HEK293 (cell line): ENCODE measurements around the gene CYB5D1.
"Not testable (repeated sequence)": the region's sequence is repeated elsewhere in the genome, so short reads cannot be mapped to it uniquely, and the experiment has no call there.

ENCODE experiments used
- CTCF ChIA-PET: fragments of 350-600 bp; formaldehyde crosslinking; extraction: SDS; loops from one replicate; lab custom pipeline; 2021; ENCODE audit warnings: antibody characterized with exemption; lab: Yijun Ruan, JAX
- POLR2A ChIA-PET: fragments of 300-600 bp; formaldehyde crosslinking; extraction: SDS; loops from one replicate; lab custom pipeline; 2020; ENCODE audit warnings: antibody characterized with exemption, inconsistent platforms; lab: Yijun Ruan, JAX
- H3K27ac ChIP-seq: fragments of 200-500 bp; sonication (Bioruptor generic); 2 replicates; pipeline ENCODE4 v1.5.1; 2014; ENCODE audit warnings: low read depth, low read length, control low read depth, inconsistent platforms; ENCODE audit errors: extremely low read depth
- H3K36me3 ChIP-seq, 2 experiments: fragments of 200-500 bp in 1 of 2; sonication (Bioruptor generic) in 1 of 2; 1 replicate in 1 of 2; 2 replicates in 1 of 2; pipeline ENCODE4 v1.5.1; 2014 to 2017; ENCODE audit warnings: inconsistent platforms in 2 of 2, low read length in 2 of 2; ENCODE audit not compliant: control insufficient read depth in 2 of 2, insufficient read depth in 1 of 2
- H3K4me1 ChIP-seq: fragments of 200-500 bp; sonication (Bioruptor generic); 2 replicates; pipeline ENCODE4 v1.5.1; 2014; ENCODE audit warnings: mild to moderate bottlenecking, low read length, inconsistent platforms; ENCODE audit not compliant: control insufficient read depth, insufficient read depth
- H3K4me3 ChIP-seq: 2 replicates; pipeline ENCODE4 v1.5.1; 2011; ENCODE audit warnings: low read depth, mild to moderate bottlenecking, control low read depth, low read length, moderate library complexity
- H3K9me3 ChIP-seq: fragments of 200-500 bp; sonication (Bioruptor generic); 2 replicates; pipeline ENCODE4 v1.5.1; 2014; ENCODE audit warnings: low read depth, low read length, inconsistent platforms; ENCODE audit not compliant: control insufficient read depth, insufficient read depth
- GLI4 ChIP-seq: fragments of 450-650 bp; formaldehyde crosslinking; IDR thresholded peaks from 2 replicates; pipeline ENCODE4 v1.5.1; 2016; ENCODE audit warnings: missing biosample characterization, missing genetic modification characterization
- ZBTB7A ChIP-seq: fragments of 450-650 bp; formaldehyde crosslinking; IDR thresholded peaks from 2 replicates; pipeline ENCODE4 v1.5.1; 2016; ENCODE audit warnings: low read depth, missing biosample characterization, missing genetic modification characterization
- ZFP69B ChIP-seq: fragments of 450-650 bp; formaldehyde crosslinking; IDR thresholded peaks from 2 replicates; pipeline ENCODE4 v1.5.1; 2016; ENCODE audit warnings: missing biosample characterization, missing genetic modification characterization
- ZNF121 ChIP-seq: fragments of 450-650 bp; formaldehyde crosslinking; IDR thresholded peaks from 2 replicates; pipeline ENCODE4 v1.5.1; 2016; ENCODE audit warnings: missing biosample characterization, missing genetic modification characterization
- ZNF184 ChIP-seq: fragments of 450-650 bp; IDR thresholded peaks from 2 replicates; pipeline ENCODE4 v1.5.1; 2018; ENCODE audit warnings: missing biosample characterization, mild to moderate bottlenecking, missing genetic modification characterization
- ZNF274 ChIP-seq, 2 experiments: fragments of 200-500 bp in 1 of 2; fragments of 450-650 bp in 1 of 2; sonication (Bioruptor generic) in 1 of 2; formaldehyde crosslinking in 1 of 2; IDR thresholded peaks; 2 replicates each; pipeline versions ENCODE4 v1.5.1 to v1.6.1; 2014 to 2016; ENCODE audit warnings: borderline replicate concordance in 1 of 2, inconsistent platforms in 1 of 2, low read length in 1 of 2, missing biosample characterization in 1 of 2, missing genetic modification characterization in 1 of 2
- ZNF311 ChIP-seq: fragments of 450-650 bp; formaldehyde crosslinking; IDR thresholded peaks from 2 replicates; pipeline ENCODE4 v1.5.1; 2017; ENCODE audit warnings: missing biosample characterization, missing genetic modification characterization, borderline replicate concordance
- ZNF404 ChIP-seq: fragments of 450-650 bp; formaldehyde crosslinking; IDR thresholded peaks from 2 replicates; pipeline ENCODE4 v1.5.1; 2017; ENCODE audit warnings: missing biosample characterization, missing genetic modification characterization
- ZNF48 ChIP-seq: fragments of 450-650 bp; formaldehyde crosslinking; IDR thresholded peaks from 2 replicates; pipeline ENCODE4 v1.5.1; 2016; ENCODE audit warnings: missing biosample characterization, missing genetic modification characterization
- ZNF548 ChIP-seq: fragments of 450-650 bp; formaldehyde crosslinking; IDR thresholded peaks from 2 replicates; pipeline ENCODE4 v1.5.1; 2016; ENCODE audit warnings: missing biosample characterization, missing genetic modification characterization
- ZNF629 ChIP-seq: fragments of 450-650 bp; formaldehyde crosslinking; IDR thresholded peaks from 2 replicates; pipeline ENCODE4 v1.5.1; 2017; ENCODE audit warnings: missing biosample characterization, missing genetic modification characterization
- ZNF776 ChIP-seq: fragments of 450-650 bp; formaldehyde crosslinking; IDR thresholded peaks from 2 replicates; pipeline ENCODE4 v1.5.0; 2017; ENCODE audit warnings: missing biosample characterization, missing genetic modification characterization, borderline replicate concordance
- ZSCAN30 ChIP-seq: fragments of 450-650 bp; IDR thresholded peaks from 2 replicates; pipeline ENCODE4 v1.5.1; 2018; ENCODE audit warnings: missing biosample characterization, mild to moderate bottlenecking, missing genetic modification characterization, moderate library complexity
- TF ChIP-seq, protein P1 (sequence below): fragments of 450-650 bp; formaldehyde crosslinking; IDR thresholded peaks from 2 replicates; pipeline ENCODE4 v1.5.1; 2016; ENCODE audit warnings: missing biosample characterization, missing genetic modification characterization
- TF ChIP-seq, protein P2 (sequence below): fragments of 450-650 bp; formaldehyde crosslinking; IDR thresholded peaks from 2 replicates; pipeline ENCODE4 v1.5.1; 2016; ENCODE audit warnings: missing biosample characterization, missing genetic modification characterization
- TF ChIP-seq, protein P3 (sequence below): fragments of 450-650 bp; formaldehyde crosslinking; IDR thresholded peaks from 2 replicates; pipeline ENCODE4 v1.5.1; 2016; ENCODE audit warnings: missing biosample characterization, missing genetic modification characterization
- TF ChIP-seq, protein P4 (sequence below): fragments of 450-650 bp; formaldehyde crosslinking; IDR thresholded peaks from 2 replicates; pipeline ENCODE4 v1.5.1; 2016; ENCODE audit warnings: missing biosample characterization, missing genetic modification characterization
- TF ChIP-seq, protein P5 (sequence below): fragments of 450-650 bp; IDR thresholded peaks from 2 replicates; pipeline ENCODE4 v1.5.1; 2018; ENCODE audit warnings: missing biosample characterization, mild to moderate bottlenecking, missing genetic modification characterization
- TF ChIP-seq, protein P6 (sequence below): fragments of 450-650 bp; formaldehyde crosslinking; IDR thresholded peaks from 2 replicates; pipeline ENCODE4 v1.5.1; 2016; ENCODE audit warnings: missing biosample characterization, missing genetic modification characterization
- TF ChIP-seq, protein P7 (sequence below): fragments of 450-650 bp; formaldehyde crosslinking; IDR thresholded peaks from 2 replicates; pipeline ENCODE4 v1.5.1; 2016; ENCODE audit warnings: missing biosample characterization, missing genetic modification characterization

Gene CYB5D1

DNA sequence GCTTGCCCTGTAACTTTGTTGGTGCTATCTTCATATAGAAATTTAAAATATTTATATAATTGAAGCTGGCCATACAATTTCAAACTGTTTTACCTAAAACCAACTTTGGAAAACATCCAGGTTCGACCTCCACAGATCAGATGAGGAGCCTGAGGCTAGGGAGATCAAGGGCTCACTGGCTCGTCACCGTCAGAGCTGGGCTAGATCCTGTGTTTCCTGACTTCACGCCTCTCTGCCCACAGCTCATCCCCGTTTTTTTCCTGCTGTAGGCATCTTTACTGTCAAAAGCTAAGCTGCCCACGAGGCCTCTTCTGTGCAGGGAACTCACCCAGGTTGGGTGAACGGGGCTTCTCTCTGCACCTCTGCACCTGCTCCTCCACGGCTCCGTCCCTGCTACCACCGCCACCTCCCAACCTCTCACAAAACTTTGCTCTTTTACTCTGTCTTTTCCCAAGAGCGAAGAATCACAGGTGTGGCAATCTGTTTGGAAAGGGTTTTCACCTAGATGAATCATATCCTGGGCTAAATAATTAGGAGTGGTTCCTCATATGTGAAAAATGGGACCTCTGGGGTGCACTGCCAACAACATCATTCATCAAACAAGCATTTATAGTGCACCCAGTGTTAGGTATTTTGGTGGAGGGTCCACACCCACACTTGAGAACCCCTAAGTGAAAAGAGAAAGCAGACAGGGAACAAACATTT lies 48.6 kb upstream of the CYB5D1 start:
- CTCF ChIA-PET = interaction anchor here (0.6 to 0.8 kb wide), 2 partner anchors 232 to 344 kb away, joined by 3 to 4 read pairs; no protein-coding TSS in a partner anchor
- POLR2A ChIA-PET = interaction anchor here (0.6 kb wide), 1 partner anchor 8 kb away, joined by 3 read pairs; no protein-coding TSS in a partner anchor
- Histone ChIP-seq H3K36me3 (no peaks in the 10 kb centered on the region), H3K4me3 (no peak overlapping the region), H3K9me3 (no peaks in the 10 kb centered on the region), H3K4me1 (no peaks in the 10 kb centered on the region), H3K27ac (no peak overlapping the region)
- TF ChIP-seq ZFP69B (tag by site-specific recombination) (no peak), ZNF404 (tag by site-specific recombination) (no peak)
- TF ChIP-seq, protein P1, sequence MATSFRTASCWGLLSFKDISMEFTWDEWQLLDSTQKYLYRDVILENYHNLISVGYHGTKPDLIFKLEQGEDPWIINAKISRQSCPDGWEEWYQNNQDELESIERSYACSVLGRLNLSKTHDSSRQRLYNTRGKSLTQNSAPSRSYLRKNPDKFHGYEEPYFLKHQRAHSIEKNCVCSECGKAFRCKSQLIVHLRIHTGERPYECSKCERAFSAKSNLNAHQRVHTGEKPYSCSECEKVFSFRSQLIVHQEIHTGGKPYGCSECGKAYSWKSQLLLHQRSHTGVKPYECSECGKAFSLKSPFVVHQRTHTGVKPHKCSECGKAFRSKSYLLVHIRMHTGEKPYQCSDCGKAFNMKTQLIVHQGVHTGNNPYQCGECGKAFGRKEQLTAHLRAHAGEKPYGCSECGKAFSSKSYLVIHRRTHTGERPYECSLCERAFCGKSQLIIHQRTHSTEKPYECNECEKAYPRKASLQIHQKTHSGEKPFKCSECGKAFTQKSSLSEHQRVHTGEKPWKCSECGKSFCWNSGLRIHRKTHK (tag by site-specific recombination) = no peak
- TF ChIP-seq, protein P2, sequence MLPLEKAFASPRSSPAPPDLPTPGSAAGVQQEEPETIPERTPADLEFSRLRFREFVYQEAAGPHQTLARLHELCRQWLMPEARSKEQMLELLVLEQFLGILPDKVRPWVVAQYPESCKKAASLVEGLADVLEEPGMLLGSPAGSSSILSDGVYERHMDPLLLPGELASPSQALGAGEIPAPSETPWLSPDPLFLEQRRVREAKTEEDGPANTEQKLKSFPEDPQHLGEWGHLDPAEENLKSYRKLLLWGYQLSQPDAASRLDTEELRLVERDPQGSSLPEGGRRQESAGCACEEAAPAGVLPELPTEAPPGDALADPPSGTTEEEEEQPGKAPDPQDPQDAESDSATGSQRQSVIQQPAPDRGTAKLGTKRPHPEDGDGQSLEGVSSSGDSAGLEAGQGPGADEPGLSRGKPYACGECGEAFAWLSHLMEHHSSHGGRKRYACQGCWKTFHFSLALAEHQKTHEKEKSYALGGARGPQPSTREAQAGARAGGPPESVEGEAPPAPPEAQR (tag by site-specific recombination) = no peak

DNA sequence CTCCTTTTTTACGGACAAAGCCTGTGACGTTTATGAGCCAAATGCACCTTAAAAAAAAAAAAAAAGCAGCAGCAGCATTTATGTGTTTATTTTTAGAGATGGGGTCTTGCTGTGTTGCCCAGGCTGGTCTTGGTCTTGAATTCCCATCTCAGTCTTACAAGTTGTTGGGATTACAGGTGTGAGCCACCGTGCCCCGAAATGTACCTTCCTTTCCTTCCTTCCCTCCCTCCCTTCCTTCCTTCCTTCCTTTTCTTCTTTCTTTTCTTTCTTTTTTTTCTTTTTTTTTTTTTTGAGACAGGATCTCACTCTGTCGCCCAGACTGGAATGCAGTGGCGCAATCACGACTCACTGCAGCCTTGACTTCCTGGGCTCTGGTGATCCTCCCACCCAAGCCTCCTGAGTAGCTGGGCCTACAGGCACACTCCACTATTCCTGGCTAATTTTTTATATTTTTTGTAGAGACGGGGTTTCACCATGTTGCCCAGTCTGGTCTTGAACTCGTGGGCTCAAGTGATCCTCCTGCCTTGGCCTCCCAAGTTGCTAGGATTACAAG lies 47.9 kb upstream of the CYB5D1 start:
- H3K27ac ChIP-seq, H3K36me3 ChIP-seq, H3K9me3 ChIP-seq, H3K4me3 ChIP-seq, POLR2A ChIA-PET, CTCF ChIA-PET, H3K4me1 ChIP-seq: not testable (repeated sequence)
- TF ChIP-seq ZNF121 (tag by site-specific recombination) = peak; percentile 71

DNA sequence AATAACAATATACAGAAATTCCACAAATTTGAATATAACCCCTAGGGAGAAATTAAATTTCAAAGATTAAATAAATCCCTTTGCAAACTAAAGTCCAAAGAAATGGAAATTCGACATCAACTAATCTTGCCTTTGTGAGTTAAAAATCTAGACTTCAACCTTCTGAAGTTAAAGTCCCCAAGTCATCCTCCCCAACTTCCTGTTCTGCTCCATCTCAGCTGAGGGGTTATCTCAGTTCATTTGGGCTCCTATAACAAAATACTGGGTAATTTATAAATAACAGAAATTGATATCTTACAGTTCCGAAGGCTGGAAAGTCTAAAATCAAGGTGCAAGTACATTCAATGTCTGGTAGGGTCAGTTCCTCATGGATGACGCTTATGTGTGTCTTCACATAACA lies 46.6 kb upstream of the CYB5D1 start:
- H3K9me3 ChIP-seq = no peaks in the 10 kb centered on the region
- CTCF ChIA-PET = interaction anchor here (0.5 to 2.0 kb wide), 7 partner anchors 10 to 597 kb away, joined by 3 to 8 read pairs (median 3); no protein-coding TSS in a partner anchor
- no peak overlapping the region for H3K4me3 ChIP-seq
- POLR2A ChIA-PET = no interaction called here
- no peaks in the 10 kb centered on the region for H3K4me1 ChIP-seq
- H3K36me3 ChIP-seq = no peaks in the 10 kb centered on the region
- H3K27ac ChIP-seq = no peak overlapping the region
- TF ChIP-seq ZSCAN30 (tag by site-specific recombination) = no peak
- no peak for TF ChIP-seq ZNF184 (tag by site-specific recombination)
- TF ChIP-seq, protein P3, sequence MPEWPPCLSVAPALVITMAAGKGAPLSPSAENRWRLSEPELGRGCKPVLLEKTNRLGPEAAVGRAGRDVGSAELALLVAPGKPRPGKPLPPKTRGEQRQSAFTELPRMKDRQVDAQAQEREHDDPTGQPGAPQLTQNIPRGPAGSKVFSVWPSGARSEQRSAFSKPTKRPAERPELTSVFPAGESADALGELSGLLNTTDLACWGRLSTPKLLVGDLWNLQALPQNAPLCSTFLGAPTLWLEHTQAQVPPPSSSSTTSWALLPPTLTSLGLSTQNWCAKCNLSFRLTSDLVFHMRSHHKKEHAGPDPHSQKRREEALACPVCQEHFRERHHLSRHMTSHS (tag by site-specific recombination) = no peak
- TF ChIP-seq, protein P4, sequence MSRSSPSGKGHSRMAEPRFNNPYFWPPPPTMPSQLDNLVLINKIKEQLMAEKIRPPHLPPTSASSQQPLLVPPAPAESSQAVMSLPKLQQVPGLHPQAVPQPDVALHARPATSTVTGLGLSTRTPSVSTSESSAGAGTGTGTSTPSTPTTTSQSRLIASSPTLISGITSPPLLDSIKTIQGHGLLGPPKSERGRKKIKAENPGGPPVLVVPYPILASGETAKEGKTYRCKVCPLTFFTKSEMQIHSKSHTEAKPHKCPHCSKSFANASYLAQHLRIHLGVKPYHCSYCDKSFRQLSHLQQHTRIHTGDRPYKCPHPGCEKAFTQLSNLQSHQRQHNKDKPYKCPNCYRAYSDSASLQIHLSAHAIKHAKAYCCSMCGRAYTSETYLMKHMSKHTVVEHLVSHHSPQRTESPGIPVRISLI (tag by site-specific recombination) = no peak
- TF ChIP-seq, protein P5, sequence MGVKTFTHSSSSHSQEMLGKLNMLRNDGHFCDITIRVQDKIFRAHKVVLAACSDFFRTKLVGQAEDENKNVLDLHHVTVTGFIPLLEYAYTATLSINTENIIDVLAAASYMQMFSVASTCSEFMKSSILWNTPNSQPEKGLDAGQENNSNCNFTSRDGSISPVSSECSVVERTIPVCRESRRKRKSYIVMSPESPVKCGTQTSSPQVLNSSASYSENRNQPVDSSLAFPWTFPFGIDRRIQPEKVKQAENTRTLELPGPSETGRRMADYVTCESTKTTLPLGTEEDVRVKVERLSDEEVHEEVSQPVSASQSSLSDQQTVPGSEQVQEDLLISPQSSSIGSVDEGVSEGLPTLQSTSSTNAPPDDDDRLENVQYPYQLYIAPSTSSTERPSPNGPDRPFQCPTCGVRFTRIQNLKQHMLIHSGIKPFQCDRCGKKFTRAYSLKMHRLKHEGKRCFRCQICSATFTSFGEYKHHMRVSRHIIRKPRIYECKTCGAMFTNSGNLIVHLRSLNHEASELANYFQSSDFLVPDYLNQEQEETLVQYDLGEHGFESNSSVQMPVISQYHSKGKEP (tag by site-specific recombination) = no peak
- no peak for TF ChIP-seq ZNF776
- no peak for TF ChIP-seq ZNF274 (IDR thresholded peaks at IDR 0.05; ENCODE audit: low read length)
- TF ChIP-seq ZNF274 (tag by site-specific recombination; IDR thresholded peaks at IDR 0.05; ENCODE audit: borderline replicate concordance) = no peak
- no peak for TF ChIP-seq ZNF548 (tag by site-specific recombination)
- TF ChIP-seq, protein P6, sequence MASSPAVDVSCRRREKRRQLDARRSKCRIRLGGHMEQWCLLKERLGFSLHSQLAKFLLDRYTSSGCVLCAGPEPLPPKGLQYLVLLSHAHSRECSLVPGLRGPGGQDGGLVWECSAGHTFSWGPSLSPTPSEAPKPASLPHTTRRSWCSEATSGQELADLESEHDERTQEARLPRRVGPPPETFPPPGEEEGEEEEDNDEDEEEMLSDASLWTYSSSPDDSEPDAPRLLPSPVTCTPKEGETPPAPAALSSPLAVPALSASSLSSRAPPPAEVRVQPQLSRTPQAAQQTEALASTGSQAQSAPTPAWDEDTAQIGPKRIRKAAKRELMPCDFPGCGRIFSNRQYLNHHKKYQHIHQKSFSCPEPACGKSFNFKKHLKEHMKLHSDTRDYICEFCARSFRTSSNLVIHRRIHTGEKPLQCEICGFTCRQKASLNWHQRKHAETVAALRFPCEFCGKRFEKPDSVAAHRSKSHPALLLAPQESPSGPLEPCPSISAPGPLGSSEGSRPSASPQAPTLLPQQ (tag by site-specific recombination) = no peak
- TF ChIP-seq ZNF629 = no peak
- TF ChIP-seq GLI4 (tag by site-specific recombination) = no peak
- no peak for TF ChIP-seq ZBTB7A
- TF ChIP-seq, protein P7, sequence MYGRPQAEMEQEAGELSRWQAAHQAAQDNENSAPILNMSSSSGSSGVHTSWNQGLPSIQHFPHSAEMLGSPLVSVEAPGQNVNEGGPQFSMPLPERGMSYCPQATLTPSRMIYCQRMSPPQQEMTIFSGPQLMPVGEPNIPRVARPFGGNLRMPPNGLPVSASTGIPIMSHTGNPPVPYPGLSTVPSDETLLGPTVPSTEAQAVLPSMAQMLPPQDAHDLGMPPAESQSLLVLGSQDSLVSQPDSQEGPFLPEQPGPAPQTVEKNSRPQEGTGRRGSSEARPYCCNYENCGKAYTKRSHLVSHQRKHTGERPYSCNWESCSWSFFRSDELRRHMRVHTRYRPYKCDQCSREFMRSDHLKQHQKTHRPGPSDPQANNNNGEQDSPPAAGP (tag by site-specific recombination) = no peak
- no peak for TF ChIP-seq ZNF311 (tag by site-specific recombination)
- TF ChIP-seq ZNF48 = no peak
